ENCODE measurements around the gene CALR3.

- TF ChIP-seq CTCF (IDR thresholded peaks at IDR 0.05), result no peak
- no peak for TF ChIP-seq POLR2A (IDR thresholded peaks at IDR 0.05)
Observed at GRCh38 chr19:16429759-16430091, 66.2 kb downstream of the CALR3 start.

All from esophagus squamous epithelium (tissue), 4 donors.